CD4-positive, alpha-beta T cell treated with Interleukin-4 for 4 hours (primary cell): Measurements from ENCODE around the gene PARD3.

Experiments used
- DNase-seq: peaks from one replicate; pipeline ENCODE4 v3.0.0-alpha.2; 2020

Gene PARD3

GRCh38 chr10:34567659-34568253 is 247.3 kb downstream of the PARD3 start:
- DNase-seq = no peak

DNA sequence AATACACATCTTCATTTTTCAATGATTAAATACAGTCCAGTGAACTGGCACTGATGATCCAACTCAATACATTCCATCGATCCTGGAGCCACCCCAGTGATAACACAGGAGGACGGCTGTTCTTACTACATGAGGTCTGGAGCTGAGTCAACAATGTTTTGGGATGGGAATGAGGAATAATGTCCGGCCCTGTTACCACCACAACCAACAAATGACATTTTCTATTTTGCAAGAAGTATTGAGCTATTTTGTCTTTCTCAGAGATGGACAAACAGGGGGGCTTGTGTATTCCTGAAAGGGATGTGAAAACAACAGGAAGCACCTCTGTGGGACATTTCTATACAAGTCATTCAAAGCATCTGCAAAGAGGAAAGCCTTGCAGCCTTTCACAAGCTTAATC is 249.2 kb downstream of the PARD3 start:
- no peak for DNase-seq

- DNase-seq = no peak
Observed at GRCh38 chr10:34558093-34558583, 257.0 kb downstream of the PARD3 start.

DNA sequence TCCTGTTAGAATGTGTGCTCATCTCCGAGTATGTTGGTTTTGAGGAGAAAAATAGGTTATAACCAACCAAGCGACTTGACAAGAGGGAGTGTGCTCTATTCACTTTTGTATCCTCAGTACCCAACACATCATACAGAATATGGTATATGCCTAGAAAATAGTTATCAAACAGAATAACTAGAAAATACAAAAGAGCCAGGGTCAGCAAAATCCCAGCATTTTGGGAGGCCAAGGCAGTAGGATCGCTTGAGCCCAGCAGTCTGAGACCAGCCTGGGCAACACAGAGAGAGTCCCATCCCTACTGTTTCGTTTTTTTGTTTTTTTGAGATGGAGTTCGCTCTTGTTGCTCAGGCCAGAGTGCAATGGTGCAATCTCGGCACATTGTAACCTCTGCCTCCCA is 257.9 kb downstream of the PARD3 start:
- no peak for DNase-seq

DNA sequence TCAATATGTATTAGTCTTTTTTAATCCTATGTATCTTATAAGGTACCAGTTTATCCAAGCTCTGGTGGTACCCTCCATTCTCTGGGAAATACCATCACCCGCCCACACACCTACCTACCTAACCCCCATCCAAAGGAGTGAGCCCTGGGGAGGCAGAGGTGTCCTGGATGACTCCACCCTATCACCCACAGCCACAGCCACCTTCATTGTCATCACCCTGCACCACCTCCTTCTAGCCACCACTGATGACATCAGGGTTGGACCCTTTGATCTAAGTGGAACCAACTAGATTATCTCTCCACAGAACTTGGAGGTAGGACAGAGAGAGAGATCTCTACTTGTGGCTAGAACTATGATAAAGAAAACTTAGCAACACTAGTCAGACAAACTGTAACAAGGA is 259.4 kb downstream of the PARD3 start:
- DNase-seq = no peak

DNA sequence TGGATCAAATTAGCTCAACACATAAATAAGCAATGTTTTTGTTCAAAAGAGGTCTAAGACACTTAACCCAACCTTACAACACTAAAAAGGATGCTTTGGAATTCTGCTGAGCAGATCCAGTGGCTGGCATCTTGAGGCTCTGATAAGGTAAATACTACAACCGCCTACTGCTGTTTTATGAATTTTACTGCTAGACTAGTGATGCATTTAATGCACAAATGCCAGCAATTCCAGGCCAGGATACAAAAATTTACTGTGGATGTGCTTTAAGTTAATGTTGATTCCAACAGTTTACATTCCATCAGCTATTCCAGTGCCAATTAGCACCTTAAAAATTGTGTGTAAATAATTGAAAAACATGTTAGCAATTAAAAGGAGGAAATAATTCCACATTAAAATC is 261.3 kb downstream of the PARD3 start:
- DNase-seq = no peak

GRCh38 chr10:34551295-34551694 is 263.8 kb downstream of the PARD3 start:
- no peak for DNase-seq

DNA sequence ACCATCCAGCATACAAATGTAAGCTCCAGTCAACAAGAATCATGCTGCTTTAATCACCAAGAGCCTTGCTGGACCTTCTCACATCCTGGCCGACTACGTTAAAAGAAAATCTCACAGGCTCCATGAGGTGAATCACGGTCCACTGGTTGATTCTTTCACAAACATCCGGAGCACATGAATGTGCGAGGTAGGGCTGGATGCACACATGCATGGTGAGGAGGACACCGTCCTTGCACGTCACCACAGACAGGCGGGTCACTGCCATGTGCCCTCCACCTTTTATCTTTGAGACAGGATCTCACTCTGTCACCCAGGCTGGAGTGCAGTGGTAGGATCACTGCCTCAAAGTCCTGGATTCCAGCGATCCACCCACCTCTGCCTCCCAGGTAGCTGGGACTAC is 265.1 kb downstream of the PARD3 start:
- no peak for DNase-seq

DNA sequence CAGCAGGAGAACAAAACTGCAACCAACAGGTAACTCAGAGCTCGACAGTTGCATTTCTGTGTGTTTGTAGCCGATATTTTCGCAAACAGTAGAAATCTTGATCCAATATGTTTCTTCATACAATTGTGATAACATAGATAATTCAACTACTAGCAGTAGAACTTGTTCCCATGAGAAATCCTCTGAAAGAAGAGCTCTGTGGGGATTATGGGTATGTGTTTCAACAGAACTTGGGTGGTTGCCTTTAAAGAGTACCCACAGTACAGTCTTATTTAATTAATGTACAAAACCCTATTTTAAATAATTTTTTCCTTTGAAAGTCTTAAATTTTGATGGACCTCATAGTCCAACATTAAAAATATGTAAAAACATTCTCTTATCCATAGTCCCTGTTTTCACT is 266.1 kb downstream of the PARD3 start:
- DNase-seq = no peak

DNA sequence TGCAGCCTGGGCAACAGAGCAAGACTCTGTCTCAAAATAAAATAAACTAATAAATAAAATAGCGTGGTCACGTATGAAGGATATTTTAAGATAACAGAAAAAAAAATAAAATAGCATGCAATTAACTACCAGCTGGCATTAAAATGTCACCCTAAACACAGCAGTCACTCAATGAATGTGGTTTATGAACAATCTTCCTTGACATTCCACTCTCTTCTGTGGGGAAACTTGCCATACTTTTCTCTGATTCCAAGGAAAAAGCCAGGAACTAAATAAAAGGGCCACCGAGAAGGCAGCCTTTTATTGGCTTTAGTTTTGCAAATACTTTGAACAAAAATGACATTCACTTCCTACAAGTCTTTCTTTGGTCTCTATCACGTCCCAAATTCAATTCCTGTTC is 266.6 kb downstream of the PARD3 start:
- no peak for DNase-seq

GRCh38 chr10:34547695-34548094 is 267.4 kb downstream of the PARD3 start:
- no peak for DNase-seq

GRCh38 chr10:34547291-34547690 is 267.8 kb downstream of the PARD3 start:
- DNase-seq = no peak

DNA sequence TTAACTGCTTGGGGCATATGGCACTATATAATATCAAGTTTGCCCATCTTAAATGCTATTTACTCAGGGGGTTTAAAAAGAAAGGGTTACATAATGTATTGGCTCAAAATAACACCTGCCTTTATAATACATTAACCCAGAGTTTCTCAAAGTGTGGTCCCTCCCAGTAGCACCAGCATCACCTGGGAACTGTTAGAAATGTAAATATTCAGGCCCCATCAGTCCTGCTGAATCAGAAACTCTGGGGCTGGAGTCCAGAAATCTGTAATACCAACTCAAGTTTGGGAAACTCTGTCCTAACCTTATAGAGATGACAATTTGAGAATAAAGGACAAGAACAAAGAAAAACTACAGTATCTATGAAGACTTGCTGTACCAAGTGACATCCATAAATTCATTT is 270.7 kb downstream of the PARD3 start:
- DNase-seq = no peak

- no peak for DNase-seq
Observed at GRCh38 chr10:34543716-34544115, 271.4 kb downstream of the PARD3 start.

- no peak for DNase-seq
Observed at GRCh38 chr10:34540492-34540891, 274.6 kb downstream of the PARD3 start.

- no peak for DNase-seq
Observed at GRCh38 chr10:34539533-34540315, 275.4 kb downstream of the PARD3 start.

- no peak for DNase-seq
Observed at GRCh38 chr10:34538281-34538829, 276.7 kb downstream of the PARD3 start.

DNA sequence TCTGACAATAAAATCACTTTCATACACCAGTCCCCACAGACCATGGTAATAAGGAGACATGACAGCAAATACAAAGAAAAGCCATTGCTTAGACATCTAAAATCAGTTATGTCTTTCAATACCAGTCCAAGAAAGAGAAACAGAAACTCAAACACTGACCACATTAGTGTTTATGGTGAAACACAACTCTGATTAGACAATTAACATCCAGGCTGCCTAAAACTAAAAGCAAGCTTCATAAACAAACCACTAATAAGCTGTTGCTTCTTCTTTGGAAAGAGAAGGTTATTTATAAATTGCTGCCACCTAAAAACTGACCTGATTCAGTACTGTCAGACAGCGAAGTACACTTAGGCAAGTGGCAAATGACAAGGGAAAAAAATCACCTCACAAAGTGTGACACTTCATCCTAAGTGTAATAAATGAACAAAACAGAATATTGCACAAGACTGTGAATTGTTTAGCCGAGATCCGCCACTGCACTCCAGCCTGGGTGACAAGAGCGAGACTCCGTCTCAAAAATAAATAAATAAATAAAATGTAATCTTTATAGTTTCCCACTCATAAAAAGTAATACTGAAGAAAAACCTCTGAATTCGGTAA is 277.4 kb downstream of the PARD3 start:
- no peak for DNase-seq

DNA sequence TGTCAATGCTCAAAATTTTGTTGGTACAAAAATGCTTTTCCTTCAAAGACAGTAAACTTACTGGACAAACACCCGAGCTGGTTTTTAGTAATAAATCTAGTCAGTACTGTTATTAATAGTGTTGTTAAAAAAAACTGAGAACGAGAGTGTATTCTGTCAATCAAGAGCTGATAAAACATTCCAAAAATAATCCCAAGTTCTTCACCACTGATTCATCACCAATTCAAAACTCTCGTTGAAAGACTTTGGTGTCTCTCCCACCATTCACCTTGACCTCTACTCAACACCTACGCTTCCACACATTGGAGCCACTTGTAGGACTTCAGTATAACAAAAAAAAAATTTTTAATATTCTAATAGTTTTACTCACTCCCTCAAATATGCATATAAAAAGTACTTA is 279.2 kb downstream of the PARD3 start:
- DNase-seq = no peak

GRCh38 chr10:34530778-34531177 is 284.3 kb downstream of the PARD3 start:
- no peak for DNase-seq

DNA sequence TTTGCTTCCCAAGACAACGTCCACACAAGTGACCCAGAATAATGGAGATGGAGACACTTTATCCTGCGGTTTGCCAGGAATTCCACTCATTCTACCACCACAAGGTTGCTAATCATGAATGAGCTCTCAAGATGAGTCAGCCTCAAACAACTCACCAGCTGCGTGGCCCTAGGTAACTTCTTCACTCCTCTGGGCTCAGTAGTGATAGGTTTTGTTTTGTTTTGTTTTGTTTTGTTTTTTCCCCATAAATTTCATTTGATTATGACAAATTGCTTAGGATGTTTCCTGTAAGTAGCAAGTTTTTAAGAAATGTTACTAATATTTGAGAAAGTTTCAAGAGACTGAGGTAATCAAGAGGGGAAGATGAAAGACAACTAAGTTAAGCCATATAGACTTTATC is 286.8 kb downstream of the PARD3 start:
- no peak for DNase-seq

DNA sequence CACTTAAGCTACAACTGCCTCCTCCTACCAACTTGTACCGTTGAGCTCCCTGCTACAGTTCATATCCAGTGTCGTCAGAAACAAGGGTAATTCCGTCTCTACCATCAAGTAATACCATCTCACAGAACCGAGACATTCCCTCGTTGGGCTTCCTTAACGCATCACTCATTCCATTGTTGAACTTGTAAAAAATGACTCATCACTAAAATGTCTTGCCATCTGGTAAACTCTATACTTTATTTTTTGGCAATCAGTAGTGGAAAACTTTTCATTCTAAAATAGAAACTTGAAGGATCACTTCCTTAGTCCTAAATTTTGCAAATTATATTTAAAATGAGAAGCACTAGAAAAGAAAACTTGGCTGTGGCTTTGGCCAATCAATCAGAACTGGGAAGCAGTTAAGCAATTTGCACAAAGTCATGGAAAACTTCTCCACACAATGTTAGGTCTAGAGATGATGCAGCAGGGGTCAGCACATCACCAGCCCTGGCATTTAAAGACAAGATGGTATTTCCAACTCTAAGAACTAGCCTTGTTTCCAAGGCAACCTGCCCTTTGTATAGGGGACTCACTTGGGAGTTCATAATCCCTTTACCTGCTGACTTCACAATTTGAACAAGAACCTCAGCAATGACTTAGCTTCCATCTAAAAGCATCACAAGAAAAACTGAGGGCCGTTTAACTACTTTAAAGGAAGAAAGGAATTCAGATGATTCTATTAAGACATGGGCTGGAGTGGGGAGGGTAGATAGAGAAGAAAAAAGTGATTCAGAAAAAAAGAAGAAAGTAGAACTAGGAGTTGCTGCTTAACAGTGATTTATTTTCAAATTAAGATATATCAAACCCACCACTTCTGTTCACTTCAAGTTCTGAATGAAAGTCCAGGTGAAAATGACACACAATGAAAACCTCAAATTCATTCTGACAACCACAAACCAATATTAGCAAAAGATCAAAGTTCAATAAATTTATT is 288.1 kb downstream of the PARD3 start:
- no peak for DNase-seq

DNA sequence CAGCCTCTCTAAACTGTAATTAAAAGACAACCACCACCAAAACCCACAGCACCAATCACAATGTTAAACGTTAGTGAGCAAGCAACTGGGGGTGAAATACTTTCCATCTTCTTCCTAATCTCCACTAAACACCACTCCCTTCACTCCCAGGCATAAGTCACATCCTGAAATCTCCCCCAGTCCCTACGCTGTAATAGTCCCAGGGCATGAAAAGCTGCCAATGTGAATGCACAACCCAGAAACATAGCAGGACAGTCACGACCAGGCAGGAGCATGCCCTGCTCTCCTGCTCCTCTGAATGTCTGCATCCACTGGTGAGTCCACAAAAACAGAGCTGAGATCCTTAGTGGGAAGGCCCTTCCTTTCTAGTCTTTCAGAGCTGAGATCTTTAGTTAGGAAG is 288.9 kb downstream of the PARD3 start:
- DNase-seq = no peak
